Activated naive CD8-positive, alpha-beta T cell treated with anti-CD3 and anti-CD28 coated beads, Interleukin-2, amount 10 ng/mL, durations not matched to agents 7 days and 5 days (primary cell): ENCODE data around the gene SACM1L. TPM values are rescaled to one million over a fixed set of nuclear protein-coding genes. Genes with fewer than 3 reads are reported as not detected.

ENCODE experiments used
- ATAC-seq: fragments of 150-1000 bp; cut with Tn5 transposase; one replicate; pipeline ENCODE4 v1.10.0; 2021; ENCODE audit warnings: low read depth, moderate library complexity
- POLR2A ChIA-PET: fragments of 350-600 bp; sonication (Branson Sonifier 250); formaldehyde crosslinking; loops from one replicate; lab custom pipeline; 2021; ENCODE audit warnings: antibody characterized with exemption; lab: Charles Lee
- DNase-seq: peaks from one replicate; pipeline ENCODE4 v3.0.0; 2021
- H3K27ac Mint-ChIP-seq: one replicate; pipeline ENCODE4 v1.8.0; 2022; ENCODE audit warnings: mild to moderate bottlenecking, mixed read lengths
- H3K27me3 Mint-ChIP-seq: one replicate; pipeline ENCODE4 v1.8.0; 2022; ENCODE audit warnings: mild to moderate bottlenecking, moderate library complexity, mixed read lengths
- H3K36me3 Mint-ChIP-seq: one replicate; pipeline ENCODE4 v1.8.0; 2021; ENCODE audit warnings: mild to moderate bottlenecking, mixed read lengths
- H3K4me1 Mint-ChIP-seq: one replicate; pipeline ENCODE4 v1.8.0; 2021; ENCODE audit warnings: mixed read lengths
- H3K4me3 Mint-ChIP-seq: one replicate; pipeline ENCODE4 v1.8.0; 2022; ENCODE audit warnings: mild to moderate bottlenecking, moderate library complexity, mixed read lengths
- H3K9me3 Mint-ChIP-seq: one replicate; pipeline ENCODE4 v1.8.0; 2021; ENCODE audit warnings: mixed read lengths
- total RNA-seq, 2 experiments: library from RNA; stranded (reverse); gene quantifications; one replicate each; pipeline ENCODE4 v1.2.3, GENCODE V29; 2021

The SACM1L gene
- total RNA-seq, 2 experiments from 2014 or later, result 89.8 to 91.6 TPM

GRCh38 chr3:45760878-45761711 lies 71.9 kb downstream of the SACM1L start:
- peaks cover 7% of the 10 kb centered on the region for H3K27me3 Mint-ChIP-seq
- H3K4me1 Mint-ChIP-seq, result peaks cover 3% of the 10 kb centered on the region
- no peak overlapping the region for H3K27ac Mint-ChIP-seq
- H3K9me3 Mint-ChIP-seq, result no peaks in the 10 kb centered on the region
- no peaks in the 10 kb centered on the region for H3K36me3 Mint-ChIP-seq
- POLR2A ChIA-PET, result no interaction called here
- peak; percentile 49 for DNase-seq
- peak; percentile 71 for ATAC-seq
- no peak overlapping the region for H3K4me3 Mint-ChIP-seq

- H3K36me3 Mint-ChIP-seq, result no peaks in the 10 kb centered on the region
- H3K27ac Mint-ChIP-seq, result no peak overlapping the region
- H3K9me3 Mint-ChIP-seq, result no peaks in the 10 kb centered on the region
- H3K4me1 Mint-ChIP-seq, result peaks cover 3% of the 10 kb centered on the region
- no peak overlapping the region for H3K4me3 Mint-ChIP-seq
- DNase-seq, result no peak
- POLR2A ChIA-PET, result no interaction called here
- no peak for ATAC-seq
- H3K27me3 Mint-ChIP-seq, result peaks cover 7% of the 10 kb centered on the region
Observed at GRCh38 chr3:45761831-45762230, 72.6 kb downstream of the SACM1L start.

GRCh38 chr3:45762647-45763302 lies 73.6 kb downstream of the SACM1L start:
- no peak for ATAC-seq
- Mint-ChIP-seq H3K27me3 (peaks cover 14% of the 10 kb centered on the region), H3K4me3 (no peak overlapping the region), H3K4me1 (peaks cover 3% of the 10 kb centered on the region), H3K9me3 (peaks cover 2% of the 10 kb centered on the region), H3K27ac (no peak overlapping the region), H3K36me3 (peaks cover 4% of the 10 kb centered on the region)
- no peak for DNase-seq
- POLR2A ChIA-PET, result no interaction called here

- peaks cover 4% of the 10 kb centered on the region for H3K36me3 Mint-ChIP-seq
- POLR2A ChIA-PET, result interaction anchor here (0.6 kb wide), 1 partner anchor 446 kb away, joined by 6 read pairs; no protein-coding TSS in a partner anchor
- peaks cover 17% of the 10 kb centered on the region for H3K27me3 Mint-ChIP-seq
- no peak overlapping the region for H3K4me3 Mint-ChIP-seq
- no peak for DNase-seq
- ATAC-seq, result no peak
- peaks cover 2% of the 10 kb centered on the region for H3K9me3 Mint-ChIP-seq
- no peak overlapping the region for H3K27ac Mint-ChIP-seq
- H3K4me1 Mint-ChIP-seq, result peaks cover 3% of the 10 kb centered on the region
Observed at GRCh38 chr3:45763303-45763675, 74.1 kb downstream of the SACM1L start.

DNA sequence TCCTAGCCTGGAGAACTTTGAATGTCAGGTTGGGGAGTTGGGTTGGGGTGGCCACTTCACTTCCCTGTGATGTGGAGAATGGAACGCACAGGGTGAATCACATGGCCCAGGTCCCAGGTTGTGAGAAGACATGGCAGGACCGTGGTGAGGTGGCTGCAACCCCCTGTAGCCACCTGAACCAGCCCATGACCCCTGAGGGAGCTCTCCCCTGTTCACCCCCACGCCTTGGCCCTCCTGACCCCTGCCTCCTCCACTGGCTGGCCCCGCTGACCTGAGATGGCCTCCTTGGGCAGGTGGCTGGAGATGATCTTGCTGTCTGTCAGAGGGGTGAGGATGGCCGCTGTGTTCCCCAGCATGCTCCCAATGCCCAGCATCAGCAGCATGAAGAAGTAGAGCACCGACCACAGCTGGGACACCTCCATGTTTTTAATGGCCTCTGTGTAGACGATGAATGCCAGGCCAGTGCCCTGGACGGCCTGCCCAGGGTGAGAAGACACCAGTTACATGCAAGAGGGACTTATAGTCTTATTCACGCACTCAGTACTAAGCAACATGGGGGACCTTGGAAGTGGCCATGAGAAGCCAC lies 76.2 kb downstream of the SACM1L start:
- Mint-ChIP-seq H3K36me3 (peaks cover 4% of the 10 kb centered on the region), H3K27me3 (peaks cover 38% of the 10 kb centered on the region), H3K9me3 (peaks cover 2% of the 10 kb centered on the region), H3K27ac (no peak overlapping the region), H3K4me3 (no peak overlapping the region), H3K4me1 (peaks cover 3% of the 10 kb centered on the region)
- no peak for ATAC-seq
- POLR2A ChIA-PET, result no interaction called here
- DNase-seq, result no peak

GRCh38 chr3:45765958-45766357 lies 76.8 kb downstream of the SACM1L start:
- Mint-ChIP-seq H3K36me3 (peaks cover 4% of the 10 kb centered on the region), H3K27me3 (peaks cover 42% of the 10 kb centered on the region), H3K9me3 (peaks cover 2% of the 10 kb centered on the region), H3K27ac (no peak overlapping the region), H3K4me3 (no peak overlapping the region), H3K4me1 (peaks cover 3% of the 10 kb centered on the region)
- POLR2A ChIA-PET, result no interaction called here
- ATAC-seq (no peak), DNase-seq (no peak)

- H3K4me3 Mint-ChIP-seq, result no peak overlapping the region
- peaks cover 15% of the 10 kb centered on the region for H3K4me1 Mint-ChIP-seq
- peaks cover 2% of the 10 kb centered on the region for H3K9me3 Mint-ChIP-seq
- H3K27me3 Mint-ChIP-seq, result peaks cover 59% of the 10 kb centered on the region
- peaks cover 4% of the 10 kb centered on the region for H3K36me3 Mint-ChIP-seq
- ATAC-seq (no peak), DNase-seq (no peak)
- no peak overlapping the region for H3K27ac Mint-ChIP-seq
- POLR2A ChIA-PET, result no interaction called here
Observed at GRCh38 chr3:45771166-45771775, 82.1 kb downstream of the SACM1L start.

DNA sequence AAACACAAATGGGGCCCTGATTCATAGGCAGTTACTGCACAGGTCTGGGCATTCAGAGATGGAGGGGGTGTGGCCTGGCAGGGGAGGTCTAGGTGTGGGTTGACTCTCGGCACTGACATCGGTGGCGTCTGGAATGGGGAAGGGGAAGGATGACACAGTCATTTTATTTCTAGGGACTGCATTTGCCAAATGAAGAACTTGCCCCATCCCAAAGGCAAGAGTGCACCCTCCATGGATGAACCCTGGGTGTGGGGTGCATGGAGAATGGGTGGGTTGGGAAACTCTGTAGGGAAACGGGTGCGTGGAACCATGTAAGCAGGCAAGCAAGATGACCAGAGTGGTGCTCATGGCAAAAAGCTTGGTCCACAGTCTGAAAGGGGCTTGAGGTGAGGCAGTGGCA lies 82.6 kb downstream of the SACM1L start:
- H3K9me3 Mint-ChIP-seq, result peaks cover 2% of the 10 kb centered on the region
- no peak overlapping the region for H3K27ac Mint-ChIP-seq
- H3K4me1 Mint-ChIP-seq, result peaks cover 15% of the 10 kb centered on the region
- H3K27me3 Mint-ChIP-seq, result peaks cover 59% of the 10 kb centered on the region
- no peak for DNase-seq
- POLR2A ChIA-PET, result no interaction called here
- peaks cover 4% of the 10 kb centered on the region for H3K36me3 Mint-ChIP-seq
- H3K4me3 Mint-ChIP-seq, result no peak overlapping the region
- no peak for ATAC-seq

- peak overlapping the region; percentile 12 for H3K4me3 Mint-ChIP-seq
- peaks cover 16% of the 10 kb centered on the region for H3K4me1 Mint-ChIP-seq
- H3K9me3 Mint-ChIP-seq, result peaks cover 1% of the 10 kb centered on the region
- POLR2A ChIA-PET, result no interaction called here
- peaks cover 55% of the 10 kb centered on the region for H3K27me3 Mint-ChIP-seq
- no peak overlapping the region for H3K27ac Mint-ChIP-seq
- ATAC-seq (peak; percentile 74), DNase-seq (no peak)
- H3K36me3 Mint-ChIP-seq, result peaks cover 1% of the 10 kb centered on the region
Observed at GRCh38 chr3:45772341-45773035, 83.3 kb downstream of the SACM1L start.

DNA sequence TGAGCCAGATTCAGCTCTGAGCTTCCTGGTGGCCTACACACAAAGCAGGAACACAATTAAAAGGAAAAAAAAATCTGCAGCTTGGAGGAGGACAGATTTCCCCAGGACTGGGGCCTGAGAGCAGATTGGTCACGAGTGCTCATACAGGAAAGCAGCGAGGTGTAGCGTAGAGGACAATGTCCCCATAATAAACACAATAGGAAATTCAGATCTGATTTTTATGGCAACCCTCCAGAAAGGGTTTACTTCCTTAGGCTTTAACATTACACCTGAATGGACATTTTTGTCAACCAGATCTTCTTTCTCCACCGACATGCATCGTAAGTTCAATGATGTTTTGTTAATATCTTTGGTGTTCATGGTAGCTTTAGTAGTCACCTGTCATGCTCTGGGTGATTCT lies 83.9 kb downstream of the SACM1L start:
- H3K4me3 Mint-ChIP-seq, result peak overlapping the region; percentile 12
- peaks cover 16% of the 10 kb centered on the region for H3K4me1 Mint-ChIP-seq
- ATAC-seq (no peak), DNase-seq (no peak)
- peaks cover 49% of the 10 kb centered on the region for H3K27me3 Mint-ChIP-seq
- POLR2A ChIA-PET, result no interaction called here
- H3K36me3 Mint-ChIP-seq, result no peaks in the 10 kb centered on the region
- H3K27ac Mint-ChIP-seq, result no peak overlapping the region
- H3K9me3 Mint-ChIP-seq, result no peaks in the 10 kb centered on the region

DNA sequence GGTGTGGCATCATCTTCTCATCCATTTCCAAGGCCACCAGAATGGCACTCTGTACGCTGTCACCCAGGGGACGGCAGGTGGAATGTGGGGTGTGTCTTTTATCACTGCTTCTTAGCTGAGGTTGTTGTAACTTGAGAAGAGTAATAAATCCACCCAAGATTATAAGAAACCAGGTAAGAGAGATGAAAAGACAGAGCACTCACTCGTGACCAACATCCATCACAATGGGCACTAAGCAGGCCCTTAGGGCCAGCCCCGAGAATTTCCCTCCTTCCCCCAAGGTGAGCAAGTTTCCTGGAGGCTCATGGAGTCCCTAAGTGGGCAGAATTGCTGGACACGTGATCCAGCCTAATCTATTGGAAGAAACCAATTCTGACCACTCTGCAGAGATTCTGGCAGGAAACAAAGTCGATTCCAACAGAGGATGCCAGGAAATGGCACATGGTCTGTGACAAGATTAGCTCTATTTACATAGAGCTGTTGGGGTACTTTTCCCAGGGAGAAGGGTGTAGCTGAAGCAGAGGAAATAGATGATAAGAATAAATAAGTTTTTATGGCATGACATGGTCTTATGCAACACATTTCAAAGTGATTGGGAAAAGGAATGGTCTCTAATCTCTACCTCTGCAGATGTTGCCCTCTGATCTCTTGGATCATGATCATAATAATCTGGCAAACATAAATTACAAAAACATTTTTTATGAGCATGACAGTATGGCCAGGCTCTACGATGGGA lies 84.7 kb downstream of the SACM1L start:
- no peak overlapping the region for H3K27ac Mint-ChIP-seq

DNA sequence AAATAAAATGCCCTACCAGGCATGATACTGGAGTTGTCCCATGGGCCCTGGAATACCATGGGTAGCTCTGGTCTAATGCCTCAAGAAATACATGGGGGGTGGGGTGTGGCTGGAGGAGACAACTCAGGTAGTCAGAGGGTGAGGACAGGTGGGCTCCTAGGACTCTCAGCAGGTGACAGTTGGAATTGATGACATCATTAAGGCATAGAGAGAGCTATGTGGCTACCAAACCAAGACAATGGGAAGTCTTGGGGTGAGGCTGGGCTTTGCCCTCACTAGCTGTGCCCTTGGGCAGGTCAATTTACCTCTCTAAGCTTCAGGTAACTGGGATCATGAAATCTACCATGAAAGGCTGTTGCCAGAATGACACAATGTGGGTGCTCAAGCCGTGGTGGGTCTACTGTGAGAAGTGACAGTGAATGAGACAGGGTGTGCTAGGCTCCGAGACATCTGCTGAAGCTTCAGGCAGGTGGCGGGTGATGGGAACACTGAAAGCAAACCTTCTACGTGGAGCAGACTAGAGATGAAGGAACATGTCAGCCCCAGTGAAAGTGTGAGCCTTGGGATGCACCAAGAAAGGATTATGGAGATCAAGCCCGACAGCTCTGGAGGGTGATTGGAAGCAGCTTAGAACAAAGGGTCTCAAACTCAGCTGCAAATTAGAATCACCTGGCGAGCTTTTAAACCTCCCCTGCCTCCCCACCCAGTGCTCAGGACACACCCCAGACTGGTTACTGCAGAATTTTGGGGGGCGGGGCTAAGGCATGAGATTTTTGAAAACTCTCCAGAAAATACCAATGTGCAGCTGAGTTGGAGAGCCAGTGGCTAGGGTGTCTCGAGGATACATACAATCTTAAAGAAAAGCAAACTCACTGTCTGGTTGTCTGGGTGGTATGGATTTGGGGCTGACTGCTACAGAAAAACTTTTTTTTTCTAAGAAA lies 85.7 kb downstream of the SACM1L start:
- H3K4me3 Mint-ChIP-seq, result no peak overlapping the region
- no peaks in the 10 kb centered on the region for H3K9me3 Mint-ChIP-seq
- H3K36me3 Mint-ChIP-seq, result no peaks in the 10 kb centered on the region
- H3K27me3 Mint-ChIP-seq, result peaks cover 36% of the 10 kb centered on the region
- POLR2A ChIA-PET, result no interaction called here
- no peak overlapping the region for H3K27ac Mint-ChIP-seq
- H3K4me1 Mint-ChIP-seq, result peaks cover 16% of the 10 kb centered on the region
- DNase-seq, result no peak
- no peak for ATAC-seq

More for the DNA sequence above, 84.7 kb downstream of the SACM1L start:
- H3K4me1 Mint-ChIP-seq, result peaks cover 16% of the 10 kb centered on the region
- no peak for DNase-seq
- H3K27me3 Mint-ChIP-seq, result peaks cover 45% of the 10 kb centered on the region
- H3K36me3 Mint-ChIP-seq, result no peaks in the 10 kb centered on the region
- POLR2A ChIA-PET, result no interaction called here
- ATAC-seq, result no peak
- H3K9me3 Mint-ChIP-seq, result no peaks in the 10 kb centered on the region
- no peak overlapping the region for H3K4me3 Mint-ChIP-seq
